Cardiac fibroblast (primary cell): ENCODE results near the gene C16orf78.

Experiments used
- DNase-seq, 2 donors: peaks; one replicate each; pipeline versions ENCODE4 v3.0.0 to v3.0.0-alpha.2; 2010; ENCODE audit warnings: low read depth in 2 of 2
- H3K4me3 ChIP-seq, 2 donors: replicated peaks in 1 of 2; 1 replicate in 1 of 2; 2 replicates in 1 of 2; pipeline ENCODE4 v1.5.1; 2011; ENCODE audit warnings: low read depth in 2 of 2, low read length in 2 of 2, mild to moderate bottlenecking in 2 of 2, moderate library complexity in 1 of 2
- CTCF ChIP-seq: IDR thresholded peaks from one replicate; pipeline ENCODE4 v1.5.1; 2011; ENCODE audit warnings: low read depth, mild to moderate bottlenecking, low read length, inconsistent platforms

Gene C16orf78

GRCh38 chr16:49362230-49362629 lies 11.4 kb upstream of the C16orf78 start:
- no peak for DNase-seq
- H3K4me3 ChIP-seq, result no peak overlapping the region
- TF ChIP-seq CTCF, result no peak

GRCh38 chr16:49365711-49366509 lies 7.7 kb upstream of the C16orf78 start:
- no peak for DNase-seq
- no peak overlapping the region for H3K4me3 ChIP-seq
- no peak for TF ChIP-seq CTCF

GRCh38 chr16:49366669-49367068 lies 6.9 kb upstream of the C16orf78 start:
- no peak for TF ChIP-seq CTCF
- DNase-seq, result no peak

GRCh38 chr16:49369651-49370611 lies 3.7 kb upstream of the C16orf78 start:
- no peak overlapping the region for H3K4me3 ChIP-seq
- TF ChIP-seq CTCF, result no peak
- no peak for DNase-seq

More at GRCh38 chr16:49366669-49367068, 6.9 kb upstream of the C16orf78 start:
- H3K4me3 ChIP-seq, result no peak overlapping the region

- TF ChIP-seq CTCF, result no peak
- no peak overlapping the region for H3K4me3 ChIP-seq
- no peak for DNase-seq
Measured at GRCh38 chr16:49376206-49376605, 2.6 kb downstream of the C16orf78 start.

GRCh38 chr16:49377196-49377755 lies 3.7 kb downstream of the C16orf78 start:
- H3K4me3 ChIP-seq, result no peak overlapping the region
- DNase-seq, result no peak
- TF ChIP-seq CTCF, result no peak
